ENCODE measurements around the gene SENP1. TPM values are rescaled to one million over a fixed set of nuclear protein-coding genes. Genes with fewer than 3 reads are reported as not detected.
A peak's percentile ranks its signal among the peaks of the same experiment; 100 is the strongest.

SENP1 gene
- total RNA-seq, 2 donors from 2014 or later = 7.2 to 10.7 TPM

GRCh38 chr12:48027183-48028002 lies 78.5 kb downstream of the SENP1 start:
- intact Hi-C loops (cut with DNase I) = no loop called here
- DNase-seq = no peak

DNA sequence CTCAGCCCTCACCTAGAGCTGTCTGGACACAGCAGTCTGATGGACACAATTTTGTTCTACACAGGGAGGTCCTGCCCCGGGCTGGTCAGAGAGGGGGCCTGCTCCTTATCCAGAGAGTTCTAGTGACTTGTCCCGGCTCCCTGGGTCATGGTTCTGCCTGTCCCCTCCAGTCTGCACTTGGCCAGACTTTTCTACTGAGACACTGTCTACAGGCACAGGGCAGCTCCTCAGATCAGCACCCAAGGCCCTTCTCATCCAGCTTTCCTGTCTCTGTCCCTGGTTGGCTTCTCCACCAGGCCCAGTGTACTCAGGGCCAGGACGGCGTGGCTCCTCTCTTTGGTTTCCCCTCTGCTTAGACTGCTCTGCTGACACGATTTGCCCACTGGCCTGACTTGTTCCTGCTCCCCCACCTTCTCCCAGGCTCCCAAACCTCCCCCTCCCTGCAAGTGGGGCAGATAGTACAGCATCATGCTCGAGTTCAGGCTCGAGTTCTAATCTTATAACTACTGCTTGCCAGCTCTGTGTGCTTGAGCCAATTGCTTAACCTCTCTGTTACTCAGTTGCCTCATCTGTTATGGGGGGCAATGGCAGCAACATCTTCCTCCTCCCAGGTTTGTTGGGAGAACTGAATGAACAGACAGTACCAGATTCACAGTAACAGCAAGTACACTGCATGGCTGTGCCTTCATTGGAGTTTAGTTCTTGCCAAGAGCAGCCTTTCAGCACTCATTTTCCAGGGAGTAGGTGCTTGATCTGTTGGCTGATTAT lies 79.6 kb downstream of the SENP1 start:
- DNase-seq (no peak), ATAC-seq (no peak)
- intact Hi-C loops (cut with DNase I) = no loop called here

More at GRCh38 chr12:48027183-48028002, 78.5 kb downstream of the SENP1 start:
- no peak for ATAC-seq

DNA sequence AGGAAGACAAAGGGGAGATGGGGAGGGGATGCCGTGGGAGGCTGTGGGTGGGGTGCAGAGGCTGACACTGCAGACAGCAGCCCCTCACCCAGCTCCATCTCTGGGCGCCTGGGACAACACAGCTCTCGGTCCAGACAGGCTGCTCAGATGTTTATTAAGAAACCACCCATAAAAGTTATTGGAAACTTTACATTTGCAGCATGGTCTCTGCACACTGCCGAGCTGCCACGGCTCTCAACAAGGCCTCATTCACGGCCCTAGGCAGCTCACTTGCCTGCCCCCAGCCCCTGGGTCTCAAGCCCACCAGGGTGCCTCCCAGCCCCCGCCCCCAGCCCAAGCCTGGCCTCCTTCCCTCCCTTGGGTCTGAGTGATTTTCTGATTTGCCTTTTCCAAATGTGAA lies 80.6 kb downstream of the SENP1 start:
- no peak for ATAC-seq
- DNase-seq = no peak
- intact Hi-C loops (cut with DNase I) = no loop called here

- DNase-seq (no peak), ATAC-seq (no peak)
- intact Hi-C loops (cut with DNase I) = no loop called here
Measured at GRCh38 chr12:48024735-48025134, 81.1 kb downstream of the SENP1 start.

DNA sequence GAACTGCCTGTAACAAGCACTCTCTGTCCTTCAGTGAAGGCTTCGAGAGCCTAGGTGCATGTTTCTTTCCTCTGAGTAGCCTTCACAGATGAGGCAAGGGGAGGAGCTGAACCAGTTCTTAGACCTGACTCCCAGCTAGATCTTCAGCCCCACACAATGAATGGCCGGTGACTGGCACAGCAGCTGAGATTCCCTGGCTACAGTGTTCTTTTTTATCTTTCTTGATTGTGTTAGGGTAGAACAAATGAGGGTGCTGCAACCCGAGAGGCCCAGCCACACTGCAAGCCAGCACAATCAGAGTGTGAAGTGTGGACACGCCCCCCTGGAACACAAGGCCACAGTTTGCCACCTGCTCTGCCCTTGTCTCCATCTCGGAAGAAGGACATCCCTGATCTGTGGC lies 82.5 kb downstream of the SENP1 start:
- intact Hi-C loops (cut with DNase I) = no loop called here
- DNase-seq (peak; percentile 47), ATAC-seq (peak; percentile 83 to 90)

DNA sequence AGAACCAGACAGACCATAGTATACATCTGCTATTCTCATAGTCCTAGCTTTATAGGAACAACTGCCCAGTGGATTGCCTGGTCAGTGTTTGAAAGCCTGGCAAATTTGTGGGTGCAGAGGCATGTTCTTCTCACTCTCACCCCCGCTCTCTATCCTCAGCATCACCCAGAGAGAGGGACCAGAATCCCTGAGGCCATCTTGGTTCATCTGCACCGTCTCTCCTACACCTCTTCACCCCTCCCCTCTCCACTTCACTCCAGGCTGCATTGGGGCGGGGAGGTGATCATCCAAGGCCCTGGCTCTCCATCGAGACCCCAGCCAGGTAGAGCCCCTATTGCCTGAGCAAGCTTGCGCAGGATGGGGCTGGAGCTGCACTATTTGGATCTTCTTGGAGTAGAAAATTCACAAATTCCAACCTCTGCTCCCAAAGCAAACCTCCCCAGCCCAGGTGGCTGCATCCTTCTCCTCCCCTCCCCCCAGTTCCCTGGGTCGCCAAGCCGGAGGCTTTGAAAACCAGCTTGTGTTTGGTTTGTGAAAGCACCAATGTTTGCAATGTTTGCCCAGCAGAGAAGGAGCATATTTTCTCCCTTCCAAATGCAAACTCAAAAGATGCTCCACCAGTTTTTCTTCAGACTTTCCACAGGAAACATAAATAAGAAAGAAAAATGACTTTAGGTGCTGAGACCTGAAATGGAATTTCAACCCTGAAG lies 83.0 kb downstream of the SENP1 start:
- ATAC-seq (no peak), DNase-seq (no peak)
- intact Hi-C loops (cut with DNase I) = no loop called here

DNA sequence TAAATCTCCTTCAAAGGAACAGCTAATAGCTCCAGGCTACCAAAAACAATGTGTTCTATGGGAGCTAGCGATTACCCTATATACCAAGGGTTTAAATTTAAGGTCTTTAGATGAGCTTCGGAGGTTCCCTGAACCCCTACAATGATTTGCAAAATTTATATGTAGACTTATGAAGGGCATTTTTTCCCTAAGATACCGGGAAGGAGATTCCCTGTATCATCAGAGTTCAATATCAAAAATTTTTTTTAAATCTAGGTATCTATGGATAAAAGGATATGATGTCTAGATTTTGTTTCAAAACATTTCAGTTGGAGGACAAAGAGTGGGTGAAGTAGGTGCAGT lies 83.7 kb downstream of the SENP1 start:
- intact Hi-C loops (cut with DNase I) = no loop called here
- DNase-seq (no peak), ATAC-seq (no peak)

GRCh38 chr12:48021485-48022179 lies 84.2 kb downstream of the SENP1 start:
- intact Hi-C loops (cut with DNase I) = no loop called here
- ATAC-seq (no peak), DNase-seq (no peak)

GRCh38 chr12:48019639-48020265 lies 86.1 kb downstream of the SENP1 start:
- intact Hi-C loops (cut with DNase I) = no loop called here
- ATAC-seq (no peak), DNase-seq (no peak)

DNA sequence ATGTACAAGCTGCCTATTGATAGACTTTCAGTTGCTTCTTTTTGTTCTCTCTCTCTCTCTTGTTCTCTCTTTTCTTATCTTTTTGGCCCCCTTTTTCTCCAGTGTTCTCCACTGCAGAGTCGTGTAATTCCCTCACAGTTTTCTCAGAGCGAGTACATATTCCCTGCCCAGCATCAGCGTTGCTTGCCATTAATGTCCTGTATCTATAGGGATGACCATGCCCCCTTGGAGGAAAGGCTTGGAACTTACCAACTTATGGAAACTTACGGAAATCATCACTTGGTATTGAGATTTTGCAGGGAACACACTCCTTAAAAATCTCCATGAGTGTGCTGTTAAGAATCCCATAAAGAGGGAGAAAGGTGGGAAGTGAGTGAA lies 87.3 kb downstream of the SENP1 start:
- intact Hi-C loops (cut with DNase I) = no loop called here

DNA sequence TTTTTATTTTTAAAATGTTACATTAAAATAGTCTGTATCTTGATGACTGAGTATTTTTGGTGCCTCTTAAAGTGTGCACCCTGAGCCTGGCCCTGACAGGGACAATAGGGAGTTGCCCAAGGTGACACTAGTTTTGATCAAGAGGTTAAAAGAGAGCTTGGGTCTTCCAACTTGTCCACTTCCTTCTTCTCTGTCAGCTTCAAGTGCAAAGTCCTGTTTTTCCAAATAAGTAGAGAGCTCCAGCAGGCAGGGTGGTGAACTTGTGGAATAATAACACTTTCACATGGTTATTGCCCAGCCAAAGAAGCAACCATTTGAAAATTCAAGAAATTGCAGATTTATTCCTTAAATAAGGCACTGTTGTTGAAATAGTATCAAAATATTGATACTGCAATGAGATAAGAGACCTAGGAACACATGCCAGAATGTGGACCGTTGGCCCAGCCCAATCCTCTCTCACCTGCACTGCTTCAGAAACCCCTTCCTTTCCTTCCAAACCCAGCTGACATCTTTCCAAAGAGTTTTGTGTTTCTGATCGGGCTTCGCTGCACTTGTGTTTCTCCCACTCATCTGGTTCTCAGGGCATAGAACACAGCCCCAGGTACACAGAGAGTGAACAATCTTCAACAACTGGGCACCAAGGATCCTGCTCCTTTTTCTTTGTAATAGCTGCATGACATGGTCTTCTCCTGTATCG lies 87.8 kb downstream of the SENP1 start:
- intact Hi-C loops (cut with DNase I) = no loop called here
- ATAC-seq (no peak), DNase-seq (no peak)

More for the DNA sequence above, 87.3 kb downstream of the SENP1 start:
- DNase-seq (no peak), ATAC-seq (no peak)

GRCh38 chr12:48017496-48017895 lies 88.4 kb downstream of the SENP1 start:
- DNase-seq = no peak
- no peak for ATAC-seq
- intact Hi-C loops (cut with DNase I) = no loop called here

- intact Hi-C loops (cut with DNase I) = no loop called here
- DNase-seq (no peak), ATAC-seq (no peak)
Measured at GRCh38 chr12:48016373-48017020, 89.4 kb downstream of the SENP1 start.

GRCh38 chr12:48015954-48016353 lies 89.9 kb downstream of the SENP1 start:
- intact Hi-C loops (cut with DNase I) = no loop called here
- DNase-seq (no peak), ATAC-seq (no peak)

- intact Hi-C loops (cut with DNase I) = no loop called here
- DNase-seq = no peak
- ATAC-seq = no peak
Measured at GRCh38 chr12:48015129-48015528, 90.8 kb downstream of the SENP1 start.

GRCh38 chr12:48013287-48013686 lies 92.6 kb downstream of the SENP1 start:
- DNase-seq (no peak), ATAC-seq (no peak)
- intact Hi-C loops (cut with DNase I) = no loop called here

GRCh38 chr12:48012070-48012469 lies 93.8 kb downstream of the SENP1 start:
- intact Hi-C loops (cut with DNase I) = no loop called here
- DNase-seq (no peak), ATAC-seq (no peak)

GRCh38 chr12:48010366-48010970 lies 95.4 kb downstream of the SENP1 start:
- no peak for ATAC-seq

More at GRCh38 chr12:48010366-48010970, 95.4 kb downstream of the SENP1 start:
- no peak for DNase-seq
- intact Hi-C loops (cut with DNase I) = no loop called here

Measured in left cardiac atrium (tissue), 4 donors.